NCI-H1436 treated with DMSO at 0.1 percent for 48 hours (cell line): ENCODE measurements around the gene FILIP1.
A peak's percentile ranks its signal among the peaks of the same experiment; 100 is the strongest.

Experiments
- DNase-seq: peaks from one replicate; lab custom pipeline; 2025; lab: John Stamatoyannopoulos, UW

FILIP1 gene

GRCh38 chr6:75291744-75292143 is 201.9 kb downstream of the FILIP1 start:
- DNase-seq, result no peak

- DNase-seq, result no peak
Observed at GRCh38 chr6:75291331-75291730, 202.3 kb downstream of the FILIP1 start.

DNA sequence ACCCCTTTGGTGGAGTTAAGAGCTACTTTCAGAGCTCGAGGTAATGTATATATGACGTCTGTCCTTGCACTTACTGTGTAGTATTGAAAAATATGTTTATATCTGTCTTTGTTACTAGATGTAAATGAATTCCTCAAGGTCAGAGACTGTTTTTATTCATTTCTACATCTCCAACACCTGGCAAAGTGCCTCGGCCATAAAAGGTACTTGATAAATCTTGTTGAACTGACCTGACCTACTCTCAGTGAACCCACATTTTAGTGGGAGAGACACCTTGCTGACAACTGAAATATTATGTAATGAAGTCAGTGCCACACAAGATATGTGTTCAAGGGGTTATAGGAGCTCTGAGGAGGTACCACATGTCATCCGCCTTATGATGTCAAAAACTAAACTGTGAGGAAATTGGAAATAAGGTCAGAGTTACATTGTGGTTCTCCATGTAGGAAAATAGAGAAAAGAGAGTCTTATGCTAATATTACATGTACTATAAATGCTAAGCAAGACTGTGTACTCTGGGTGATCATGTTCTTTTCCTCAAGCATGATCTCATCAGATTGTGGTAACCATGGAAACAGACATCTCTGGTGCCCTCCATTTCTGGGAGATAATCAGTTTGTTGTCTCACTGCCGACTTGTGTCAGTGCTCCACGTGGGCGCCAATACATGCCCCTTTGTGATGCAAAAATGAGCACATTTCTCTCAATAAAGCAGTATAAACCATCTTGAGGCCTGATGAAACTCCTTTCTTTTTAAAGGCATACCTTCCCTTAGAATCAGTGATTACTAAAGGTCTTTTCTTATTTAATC is 203.3 kb downstream of the FILIP1 start:
- no peak for DNase-seq

DNA sequence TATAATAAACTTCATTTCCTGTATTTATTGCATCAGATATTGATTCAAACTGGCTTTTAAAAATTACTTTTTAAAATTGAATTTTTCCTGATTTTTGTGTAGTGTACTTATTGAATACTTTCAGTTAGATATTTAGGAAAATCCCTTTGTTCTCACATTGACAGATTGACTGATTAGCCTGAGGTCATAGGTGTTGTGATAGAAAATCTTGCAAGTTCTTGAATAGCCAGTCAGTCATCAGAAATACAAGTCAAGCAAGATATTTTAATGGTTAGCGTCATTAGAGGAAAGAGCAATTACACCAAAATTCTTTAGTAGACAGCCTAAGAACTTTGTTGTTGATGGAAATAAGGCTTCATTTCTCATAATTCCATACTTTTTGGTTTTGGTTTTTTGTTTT is 205.6 kb downstream of the FILIP1 start:
- no peak for DNase-seq

GRCh38 chr6:75287424-75287823 is 206.2 kb downstream of the FILIP1 start:
- no peak for DNase-seq

- DNase-seq, result no peak
Observed at GRCh38 chr6:75286955-75287354, 206.6 kb downstream of the FILIP1 start.

DNA sequence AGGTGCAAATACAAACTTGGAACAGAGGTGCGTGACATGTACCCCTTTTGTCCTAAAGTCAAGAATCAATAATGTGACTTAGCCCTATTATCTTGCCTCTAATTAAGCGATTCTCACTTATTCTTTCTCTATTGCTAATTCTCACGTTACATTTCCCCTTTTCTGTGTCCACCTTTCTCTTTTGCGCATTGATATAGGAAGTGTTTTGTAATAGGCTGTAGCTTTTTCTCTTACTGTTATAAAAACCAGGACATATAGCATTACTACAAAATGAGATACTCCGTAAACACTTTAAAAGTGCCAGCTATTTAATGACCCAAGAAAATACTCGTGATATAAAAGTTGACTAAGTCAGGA is 208.3 kb downstream of the FILIP1 start:
- no peak for DNase-seq

- peak; percentile 95 for DNase-seq
Observed at GRCh38 chr6:75284632-75285282, 208.8 kb downstream of the FILIP1 start, which contains the start of gene TMEM30A. TMEM30A (minus strand) TSS chr6:75284792; CDS start chr6:75284638, 154 bp downstream.

GRCh38 chr6:75283907-75284631 is 209.5 kb downstream of the FILIP1 start:
- DNase-seq, result no peak

DNA sequence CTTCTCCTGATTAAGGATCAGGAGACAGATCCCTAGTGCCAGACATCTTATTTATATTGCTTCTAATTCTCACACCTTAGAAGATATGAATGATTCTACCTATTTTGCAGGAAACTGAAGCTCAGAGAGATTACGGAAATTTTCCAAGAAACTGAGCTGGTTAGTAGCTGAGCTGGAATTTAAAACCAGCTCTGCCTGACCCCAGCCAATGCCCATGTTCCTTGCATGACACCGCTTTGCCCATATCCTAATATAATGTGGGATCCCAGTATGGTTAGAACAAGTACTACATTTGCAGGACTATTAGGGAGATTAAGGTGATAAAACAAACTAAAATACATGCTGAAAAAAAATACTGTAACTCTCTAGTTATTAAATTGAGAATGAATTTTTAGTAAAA is 210.9 kb downstream of the FILIP1 start:
- DNase-seq, result no peak

DNA sequence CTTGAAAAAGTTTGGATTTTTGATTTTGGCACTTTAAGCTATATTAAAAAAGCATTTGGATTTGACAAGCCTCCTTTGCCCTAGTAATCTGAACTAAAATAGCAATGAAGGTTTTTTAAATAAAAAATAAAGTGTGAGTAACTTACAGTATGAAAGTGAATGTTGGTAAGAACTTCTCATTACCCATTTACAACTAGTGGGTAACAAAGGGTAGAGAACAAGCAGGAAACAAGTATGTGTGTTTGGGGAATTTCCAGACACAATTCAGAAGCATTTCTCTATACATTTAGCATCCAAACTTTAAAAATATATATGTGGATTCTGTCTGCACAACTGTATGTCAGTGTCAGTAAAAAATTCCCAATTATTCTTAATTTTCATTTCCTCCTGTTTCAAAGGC is 211.9 kb downstream of the FILIP1 start:
- DNase-seq, result no peak

DNA sequence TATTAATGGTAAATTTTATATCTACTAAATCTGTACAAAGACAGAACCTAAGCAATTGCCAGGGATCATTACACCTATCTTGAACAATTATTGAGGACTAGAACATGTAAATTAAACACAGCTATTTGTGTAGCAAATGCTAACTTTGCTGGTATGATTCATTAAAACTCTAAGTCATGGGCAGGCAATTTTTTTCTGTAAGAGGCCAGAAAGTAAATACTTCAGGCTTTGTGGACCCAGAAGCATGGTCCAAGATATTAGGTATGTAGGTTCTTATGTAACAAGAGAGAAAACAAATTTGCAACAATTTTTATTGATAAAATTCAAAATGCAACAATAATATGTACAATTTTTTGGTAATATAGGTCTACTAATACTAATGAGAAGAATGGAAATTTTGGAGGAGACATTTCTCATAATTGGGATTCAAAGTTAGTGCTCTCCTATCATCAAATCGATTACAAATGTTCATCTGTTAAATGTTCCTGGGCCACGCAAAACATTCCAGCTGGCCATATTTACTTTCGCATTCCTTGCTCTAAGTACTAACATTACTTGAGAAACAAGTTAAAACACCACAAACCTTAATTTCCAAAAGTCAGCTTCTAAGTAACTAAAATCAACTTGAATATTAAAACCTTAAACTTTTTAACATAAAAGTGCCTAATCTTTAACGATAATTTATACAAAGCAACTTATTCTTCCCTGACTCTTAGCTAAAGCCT is 213.3 kb downstream of the FILIP1 start:
- DNase-seq, result no peak

DNA sequence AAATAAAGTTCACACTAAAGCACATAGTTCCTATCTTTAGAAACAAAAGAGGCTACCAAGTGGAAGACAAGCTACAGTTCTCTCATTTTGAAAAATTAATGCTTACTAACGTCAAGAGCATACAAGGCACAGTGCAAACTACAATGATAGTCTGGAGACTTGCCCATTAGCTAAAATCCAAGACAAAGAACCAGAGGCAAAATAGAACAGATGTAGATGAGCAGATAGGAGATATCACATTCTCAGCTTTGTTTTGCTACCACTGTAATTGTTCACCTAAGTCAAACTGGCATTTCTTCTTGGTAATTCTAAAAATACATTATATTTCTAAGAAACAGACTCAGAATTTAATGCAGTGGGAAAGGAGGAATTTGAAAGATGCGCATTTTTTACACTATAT is 214.2 kb downstream of the FILIP1 start:
- no peak for DNase-seq

DNA sequence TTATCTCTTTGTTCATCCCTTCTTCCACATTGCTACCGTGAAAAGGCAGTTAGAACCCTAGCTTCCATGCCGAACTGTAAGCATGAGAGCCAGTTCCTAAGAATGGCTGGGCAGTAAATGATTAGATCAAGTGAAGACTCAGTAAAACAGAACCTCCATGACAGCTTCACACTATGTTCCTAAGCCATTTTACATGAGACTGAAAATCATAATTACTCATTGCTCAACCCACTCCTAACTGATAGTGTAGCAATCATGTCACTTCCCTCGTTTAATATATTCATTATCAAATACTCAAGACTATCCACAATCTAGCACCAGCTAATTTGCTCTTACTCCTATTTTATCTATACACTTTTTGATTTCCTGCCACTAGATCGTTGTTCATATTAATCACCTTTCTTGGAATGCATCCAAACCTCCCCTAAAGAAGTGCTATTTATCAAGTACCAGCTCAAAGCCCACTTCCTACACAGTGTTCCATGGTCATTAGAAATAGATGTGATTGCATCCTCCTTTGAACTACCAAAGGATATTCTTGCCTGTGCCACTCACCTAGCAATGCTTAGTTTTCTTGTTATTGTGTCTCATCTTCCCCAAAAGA is 215.0 kb downstream of the FILIP1 start:
- DNase-seq, result no peak

GRCh38 chr6:75275067-75275466 is 218.5 kb downstream of the FILIP1 start:
- no peak for DNase-seq

- no peak for DNase-seq
Observed at GRCh38 chr6:75273009-75273408, 220.6 kb downstream of the FILIP1 start.

- no peak for DNase-seq
Observed at GRCh38 chr6:75272145-75272840, 221.3 kb downstream of the FILIP1 start.

DNA sequence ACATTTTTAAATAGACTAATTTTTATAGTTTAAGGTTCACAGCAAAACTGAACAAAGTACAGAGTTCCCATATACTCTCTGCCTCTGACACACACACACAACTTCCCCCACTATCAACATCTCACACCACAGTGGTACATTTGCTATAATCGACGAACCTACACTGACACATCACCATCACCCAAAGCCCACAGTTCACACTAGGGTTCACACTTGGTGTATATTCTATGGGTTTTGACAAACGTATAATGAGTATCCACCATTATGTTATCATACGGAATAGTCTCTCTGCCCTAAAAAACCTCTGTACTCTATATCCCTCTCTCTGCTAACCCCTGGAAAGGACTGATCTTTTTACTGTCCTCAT is 224.6 kb downstream of the FILIP1 start:
- DNase-seq, result no peak

- DNase-seq, result no peak
Observed at GRCh38 chr6:75268121-75268987, 225.2 kb downstream of the FILIP1 start.

DNA sequence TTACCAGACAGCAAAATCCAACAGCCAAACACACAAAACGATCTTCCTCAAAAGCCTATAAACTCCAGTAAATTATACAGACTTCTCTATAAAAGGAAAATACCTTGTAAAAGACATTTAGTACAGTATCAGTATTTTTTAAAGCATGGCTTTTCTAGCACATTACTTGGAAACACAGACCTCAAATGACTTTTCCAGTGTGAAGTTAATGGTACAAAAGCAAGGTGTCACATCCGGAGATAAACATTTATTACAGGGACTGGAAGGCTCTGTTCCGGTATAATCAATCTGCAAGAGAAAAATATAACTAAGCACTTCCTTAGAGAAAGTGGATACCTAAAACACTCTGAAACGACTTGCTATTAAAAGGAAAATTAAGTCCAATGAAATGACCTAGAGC is 226.1 kb downstream of the FILIP1 start:
- DNase-seq, result no peak
